ENCODE results near the gene CMTR1. TPM values are rescaled to one million over a fixed set of nuclear protein-coding genes. Genes with fewer than 3 reads are reported as not detected.

CMTR1 gene
- total RNA-seq, 2 donors from 2014 or later, result 28.1 to 147 TPM

GRCh38 chr6:37433657-37434271 lies 743 bp downstream of the CMTR1 start:
- WGBS, result 3% methylated on average over 13 of the region's 13 CpGs
- H3K4me1 ChIP-seq (replicated peaks), result peaks cover 9% of the 10 kb centered on the region
- intact Hi-C loops (cut with DNase I), result no loop called here
- no peak for TF ChIP-seq POLR2AphosphoS5 (IDR thresholded peaks at IDR 0.05)
- no peak for TF ChIP-seq CTCF (IDR thresholded peaks at IDR 0.05)
- no peak for TF ChIP-seq POLR2A (IDR thresholded peaks at IDR 0.05)
- no peaks in the 10 kb centered on the region for H3K27me3 ChIP-seq (replicated peaks; ENCODE audit: insufficient read depth)
- peaks cover 0 to 5% of the 10 kb centered on the region in 2 donors for H3K36me3 ChIP-seq
- H3K9me3 ChIP-seq, result no peaks in the 10 kb centered on the region
- peak overlapping the region; percentile 84 to 88 for H3K27ac ChIP-seq
- peak overlapping the region; percentile 84 to 89 for H3K4me3 ChIP-seq
- DNase-seq (ENCODE audit: low spot score), result no peak

- Histone ChIP-seq H3K4me3 (no peak overlapping the region), H3K4me1 (replicated peaks) (peaks cover 9% of the 10 kb centered on the region), H3K36me3 (peaks cover 0 to 5% of the 10 kb centered on the region in 2 donors), H3K9me3 (no peaks in the 10 kb centered on the region), H3K27ac (no peak overlapping the region), H3K27me3 (replicated peaks; ENCODE audit: insufficient read depth) (no peaks in the 10 kb centered on the region)
- no peak for DNase-seq (ENCODE audit: low spot score)
- intact Hi-C loops (cut with DNase I), result no loop called here
- 74% methylated on average over 4 of the region's 4 CpGs for WGBS
- TF ChIP-seq POLR2AphosphoS5 (IDR thresholded peaks at IDR 0.05) (no peak), CTCF (IDR thresholded peaks at IDR 0.05) (no peak), POLR2A (IDR thresholded peaks at IDR 0.05) (no peak)
Measured at GRCh38 chr6:37435373-37435772, 2.4 kb downstream of the CMTR1 start.

GRCh38 chr6:37435816-37436215 lies 2.8 kb downstream of the CMTR1 start:
- Histone ChIP-seq H3K27me3 (replicated peaks; ENCODE audit: insufficient read depth) (no peaks in the 10 kb centered on the region), H3K27ac (no peak overlapping the region), H3K9me3 (no peaks in the 10 kb centered on the region), H3K36me3 (peaks cover 0 to 5% of the 10 kb centered on the region in 2 donors), H3K4me1 (replicated peaks) (peaks cover 9% of the 10 kb centered on the region), H3K4me3 (no peak overlapping the region)
- DNase-seq (ENCODE audit: low spot score), result no peak
- intact Hi-C loops (cut with DNase I), result no loop called here
- 79% methylated on average over 5 of the region's 5 CpGs for WGBS
- TF ChIP-seq POLR2A (IDR thresholded peaks at IDR 0.05) (no peak), CTCF (IDR thresholded peaks at IDR 0.05) (no peak), POLR2AphosphoS5 (IDR thresholded peaks at IDR 0.05) (no peak)

GRCh38 chr6:37438930-37439329 lies 5.9 kb downstream of the CMTR1 start:
- Histone ChIP-seq H3K27ac (no peak overlapping the region), H3K4me3 (no peak overlapping the region), H3K4me1 (replicated peaks) (peaks cover 9% of the 10 kb centered on the region), H3K9me3 (no peaks in the 10 kb centered on the region), H3K27me3 (replicated peaks; ENCODE audit: insufficient read depth) (no peaks in the 10 kb centered on the region), H3K36me3 (peaks cover 0 to 5% of the 10 kb centered on the region in 2 donors)
- intact Hi-C loops (cut with DNase I), result no loop called here
- no peak for DNase-seq (ENCODE audit: low spot score)
- WGBS, result 27% methylated on average over 1 of the region's 1 CpG
- TF ChIP-seq POLR2AphosphoS5 (IDR thresholded peaks at IDR 0.05), result no peak
- TF ChIP-seq POLR2A (IDR thresholded peaks at IDR 0.05), result no peak
- no peak for TF ChIP-seq CTCF (IDR thresholded peaks at IDR 0.05)

- H3K27ac ChIP-seq, result peak overlapping the region in 1 of 2 donors; percentile 52
Measured at GRCh38 chr6:37441651-37442050, 8.6 kb downstream of the CMTR1 start.

More at GRCh38 chr6:37441651-37442050, 8.6 kb downstream of the CMTR1 start:
- Histone ChIP-seq H3K4me1 (replicated peaks) (no peaks in the 10 kb centered on the region), H3K9me3 (no peaks in the 10 kb centered on the region), H3K27me3 (replicated peaks; ENCODE audit: insufficient read depth) (no peaks in the 10 kb centered on the region), H3K4me3 (no peak overlapping the region), H3K36me3 (peaks cover 5 to 14% of the 10 kb centered on the region in 2 donors)
- intact Hi-C loops (cut with DNase I), result no loop called here
- TF ChIP-seq POLR2A (IDR thresholded peaks at IDR 0.05), result no peak
- TF ChIP-seq POLR2AphosphoS5 (IDR thresholded peaks at IDR 0.05), result no peak
- TF ChIP-seq CTCF (IDR thresholded peaks at IDR 0.05), result no peak
- no peak for DNase-seq (ENCODE audit: low spot score)
- 86% methylated on average over 6 of the region's 6 CpGs for WGBS

All from prostate gland (tissue), 2 donors.